Cardiac muscle cell (in vitro differentiated cells and primary cell): ENCODE measurements around the gene SERPINB6. TPM values are rescaled to one million over a fixed set of nuclear protein-coding genes. Genes with fewer than 3 reads are reported as not detected.
"Not testable (repeated sequence)": the region's sequence is repeated elsewhere in the genome, so short reads cannot be mapped to it uniquely, and the experiment has no call there.

Experiments
- DNase-seq, 2 donors: peaks; one replicate each; pipeline versions ENCODE4 v3.0.0 to v3.0.0-alpha.2; 2010 to 2017; ENCODE audit warnings: low read depth in 1 of 2, low spot score in 1 of 2
- H3K27ac ChIP-seq: fragments of 200-600 bp; sonication (generic); 2 replicates; pipeline ENCODE4 v1.5.1; 2016
- H3K27me3 ChIP-seq: fragments of 200-600 bp; sonication (generic); 2 replicates; pipeline ENCODE4 v1.6.0; 2016; ENCODE audit warnings: control low read depth
- H3K36me3 ChIP-seq: fragments of 200-600 bp; sonication (generic); 2 replicates; pipeline ENCODE4 v1.5.1; 2016; ENCODE audit warnings: control low read depth
- H3K4me1 ChIP-seq: fragments of 200-600 bp; sonication (generic); 2 replicates; pipeline ENCODE4 v1.8.1; 2017; ENCODE audit warnings: low read depth, mild to moderate bottlenecking, mixed run types
- H3K4me3 ChIP-seq: fragments of 200-600 bp; sonication (generic); 2 replicates; pipeline ENCODE4 v1.5.1; 2016; ENCODE audit warnings: mild to moderate bottlenecking
- H3K9me3 ChIP-seq: fragments of 200-600 bp; sonication (generic); 2 replicates; pipeline ENCODE4 v1.5.1; 2017; ENCODE audit warnings: low read depth, mild to moderate bottlenecking, control low read depth
- CTCF ChIP-seq: IDR thresholded peaks from 2 replicates; pipeline ENCODE4 v1.5.1; 2012; ENCODE audit warnings: low read depth, mild to moderate bottlenecking, low read length
- polyA plus RNA-seq: library from polyadenylated mRNA; unstranded; fragments of >200 nt; fragmentation: Nextera tagmentation; extraction: Ambion mirVana; gene quantifications from 2 replicates; pipeline ENCODE4 v1.2.1, GENCODE V29; 2016
- total RNA-seq: library from RNA; depleted of rRNA; stranded (reverse); fragments of >200 nt; gene quantifications from 2 replicates; pipeline ENCODE4 v1.2.3, GENCODE V29; 2016

Gene SERPINB6
- total and polyA plus RNA-seq, 2 experiments from 2014 or later: 91.8 to 122 TPM

GRCh38 chr6:2998998-2999617 is 27.7 kb upstream of the SERPINB6 start:
- Histone ChIP-seq H3K27ac (no peak overlapping the region), H3K9me3 (no peaks in the 10 kb centered on the region), H3K4me1 (no peaks in the 10 kb centered on the region), H3K27me3 (no peaks in the 10 kb centered on the region), H3K4me3 (peak overlapping the region; percentile 39), H3K36me3 (no peaks in the 10 kb centered on the region)
- peak in 1 of 2 donors; percentile 83 for DNase-seq
- no peak for TF ChIP-seq CTCF

GRCh38 chr6:2998249-2998997 is 27.1 kb upstream of the SERPINB6 start:
- not testable (repeated sequence) for H3K4me1 ChIP-seq, H3K9me3 ChIP-seq, H3K36me3 ChIP-seq, H3K27me3 ChIP-seq, H3K27ac ChIP-seq
- peak overlapping the region; percentile 39 for H3K4me3 ChIP-seq
- peak in 1 of 2 donors; percentile 14 for DNase-seq
- peak; percentile 47 for TF ChIP-seq CTCF

- no peak for TF ChIP-seq CTCF
- no peaks in the 10 kb centered on the region for H3K27me3 ChIP-seq
- DNase-seq: no peak
- H3K4me3 ChIP-seq: no peak overlapping the region
- peaks cover 19% of the 10 kb centered on the region for H3K4me1 ChIP-seq
- no peak overlapping the region for H3K27ac ChIP-seq
- no peaks in the 10 kb centered on the region for H3K36me3 ChIP-seq
- H3K9me3 ChIP-seq: no peaks in the 10 kb centered on the region
Measured at GRCh38 chr6:2993755-2994317, 22.5 kb upstream of the SERPINB6 start.

- H3K27ac ChIP-seq: peak overlapping the region; percentile 100
- no peaks in the 10 kb centered on the region for H3K9me3 ChIP-seq
- no peak for DNase-seq
- H3K4me3 ChIP-seq: no peak overlapping the region
- peaks cover 24% of the 10 kb centered on the region for H3K4me1 ChIP-seq
- no peaks in the 10 kb centered on the region for H3K27me3 ChIP-seq
- no peaks in the 10 kb centered on the region for H3K36me3 ChIP-seq
- no peak for TF ChIP-seq CTCF
Measured at GRCh38 chr6:2992330-2992979, 21.1 kb upstream of the SERPINB6 start.

GRCh38 chr6:2990932-2991506 is 19.7 kb upstream of the SERPINB6 start:
- Histone ChIP-seq H3K27me3 (no peaks in the 10 kb centered on the region), H3K4me1 (peaks cover 24% of the 10 kb centered on the region), H3K27ac (peak overlapping the region; percentile 100), H3K4me3 (peak overlapping the region; percentile 47), H3K36me3 (no peaks in the 10 kb centered on the region), H3K9me3 (no peaks in the 10 kb centered on the region)
- no peak for TF ChIP-seq CTCF
- DNase-seq: no peak
